Stimulated activated CD8-positive, alpha-beta memory T cell treated with anti-CD3 and anti-CD28 coated beads, Interleukin-7, amount 100 ng/mL, for 48 hours (primary cell): ENCODE data around the gene AGXT.

ENCODE experiments used
- DNase-seq, 2 donors: peaks; one replicate each; pipeline ENCODE4 v3.0.0-alpha.2; 2020; ENCODE audit warnings: low read depth in 1 of 2; ENCODE audit errors: extremely low read depth in 1 of 2

The AGXT gene

GRCh38 chr2:240896871-240897692 lies 28.5 kb downstream of the AGXT start:
- no peak for DNase-seq

GRCh38 chr2:240898108-240898730 lies 29.6 kb downstream of the AGXT start:
- no peak for DNase-seq

DNA sequence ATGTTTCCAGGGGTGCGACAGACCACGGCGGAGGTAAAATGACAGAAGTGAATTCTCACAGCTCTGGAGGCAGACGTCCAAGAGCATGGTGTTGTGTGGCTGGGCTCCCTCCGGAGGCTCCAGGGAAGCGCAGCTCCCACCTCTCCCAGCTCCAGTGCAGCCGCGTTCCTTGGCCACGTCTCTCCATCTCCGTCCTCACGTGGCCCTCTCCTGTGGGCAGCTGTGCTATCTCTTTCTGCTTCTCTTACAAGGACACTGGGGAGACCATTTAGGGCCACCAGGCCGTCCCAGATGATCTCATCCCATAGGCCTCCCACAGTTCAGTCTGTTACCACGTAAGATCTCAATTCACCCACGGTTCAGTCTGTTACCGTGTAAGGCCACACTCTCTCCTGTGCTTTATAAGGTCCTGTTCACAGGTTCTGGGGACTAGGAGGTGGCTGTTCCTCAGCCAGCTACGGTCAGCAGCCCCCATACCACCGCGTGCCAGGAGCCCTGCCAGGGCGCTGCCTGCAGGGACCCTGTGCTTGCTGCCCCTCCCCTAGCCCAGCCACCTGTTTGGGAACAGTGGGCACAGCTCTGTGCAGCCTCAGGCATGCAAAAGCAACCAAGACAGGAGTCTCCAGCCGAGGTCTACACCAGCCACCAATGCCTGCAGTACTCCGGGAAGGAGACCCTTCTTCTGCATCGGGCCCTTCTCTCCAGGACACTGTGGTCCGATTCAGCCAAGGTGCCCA lies 30.3 kb downstream of the AGXT start:
- no peak for DNase-seq

DNA sequence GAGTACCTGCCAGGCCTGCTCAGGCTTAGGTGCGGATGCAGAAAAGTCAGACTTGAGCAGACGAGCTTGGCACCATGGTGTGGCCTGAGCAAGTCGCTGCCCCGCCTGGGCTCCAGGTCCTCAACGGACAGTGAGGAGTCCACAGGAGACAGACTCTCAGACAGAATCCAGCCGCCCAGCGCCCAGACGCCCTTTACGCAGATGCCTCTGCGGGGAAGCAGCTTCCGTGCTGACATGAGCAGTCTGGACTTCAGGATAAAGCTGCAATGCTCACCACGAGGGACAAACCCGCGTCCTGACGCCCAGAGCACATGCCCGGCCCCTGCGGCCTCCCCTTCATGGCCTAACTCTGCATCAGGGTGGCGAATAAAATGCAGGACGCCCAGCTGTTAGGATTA lies 30.8 kb downstream of the AGXT start:
- DNase-seq: no peak

DNA sequence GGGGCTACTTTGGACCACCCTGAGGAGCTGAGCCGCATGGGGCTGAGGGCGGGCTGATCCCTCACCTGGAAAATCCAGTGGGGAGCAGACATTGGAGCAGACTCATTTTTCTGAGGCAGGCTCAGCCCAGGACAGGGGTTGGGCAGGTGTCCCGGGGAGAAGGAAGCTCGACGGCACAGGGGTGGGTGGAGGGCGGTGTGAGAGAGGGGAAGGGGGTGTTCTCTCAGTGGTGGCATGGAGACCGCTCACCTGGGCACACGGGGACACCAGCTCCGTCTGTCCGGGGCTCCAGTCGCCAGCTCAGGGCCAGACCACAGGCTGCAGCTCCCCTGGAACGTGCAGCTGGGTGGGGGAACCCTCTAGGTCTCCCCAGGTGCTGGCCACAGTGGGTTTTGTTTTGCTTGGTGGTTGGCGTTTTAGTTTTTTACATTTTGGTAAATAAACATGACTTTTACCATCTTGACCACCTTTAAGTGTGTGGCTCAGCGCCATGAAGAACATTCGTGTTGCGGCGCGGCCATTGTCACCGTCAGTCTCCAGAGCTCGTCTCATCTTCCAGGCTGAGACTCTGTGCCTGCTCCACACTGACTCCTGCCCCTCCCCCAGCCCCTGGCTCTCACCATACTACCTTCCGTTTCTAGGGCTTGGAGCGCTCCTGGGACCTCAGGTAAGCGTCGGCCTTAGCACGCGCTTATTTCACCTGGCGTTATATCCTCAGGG lies 31.7 kb downstream of the AGXT start:
- DNase-seq: no peak

- DNase-seq: no peak
These were observed 33.5 kb downstream of the AGXT start for GRCh38 chr2:240901986-240902614.

GRCh38 chr2:240902615-240903041 lies 34.0 kb downstream of the AGXT start:
- no peak for DNase-seq

DNA sequence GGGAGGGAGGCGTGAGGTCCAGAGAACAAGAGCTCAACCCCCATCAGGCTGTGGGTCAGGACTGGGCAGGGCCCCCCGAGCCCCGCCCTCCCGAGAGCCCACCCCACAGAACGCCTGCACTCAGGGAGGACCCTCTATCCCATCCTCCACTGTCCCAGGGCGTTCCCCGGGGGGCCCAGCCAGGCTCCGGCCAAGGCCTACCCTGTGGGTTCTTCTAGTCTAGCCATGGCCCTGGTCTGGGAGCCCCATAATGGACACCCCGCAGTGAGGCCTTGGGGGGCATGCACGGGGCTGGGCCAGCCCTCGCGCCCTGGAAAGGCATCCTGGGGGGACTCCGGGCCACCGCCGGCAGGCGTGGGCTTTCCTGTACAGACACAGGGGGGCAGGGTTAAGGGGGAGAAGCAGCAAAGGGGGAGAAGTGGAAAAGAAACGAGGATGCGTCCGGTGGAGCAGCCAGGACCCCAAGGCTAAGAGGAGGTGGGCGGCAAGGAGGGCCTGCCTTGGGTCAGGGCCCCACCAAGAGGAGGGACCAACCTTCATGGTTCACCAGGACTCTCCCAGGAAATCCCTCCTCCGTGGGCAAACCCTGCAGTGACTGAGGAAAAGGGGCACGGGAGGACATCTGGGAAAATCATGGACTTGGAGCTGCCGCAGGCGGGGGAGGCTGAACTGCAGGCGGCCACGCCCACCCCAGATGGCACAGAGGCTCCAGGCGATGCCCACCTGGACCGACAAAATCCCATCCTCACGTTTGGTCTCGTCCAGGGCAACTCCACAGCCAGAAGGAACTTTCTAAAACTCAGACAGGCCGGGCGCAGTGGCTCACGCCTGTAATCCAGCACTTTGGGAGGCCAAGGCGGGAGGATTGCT lies 34.8 kb downstream of the AGXT start:
- DNase-seq: no peak

GRCh38 chr2:240904216-240905175 lies 35.9 kb downstream of the AGXT start:
- DNase-seq: no peak

- DNase-seq: no peak
These were observed 36.7 kb downstream of the AGXT start for GRCh38 chr2:240905176-240905781.

DNA sequence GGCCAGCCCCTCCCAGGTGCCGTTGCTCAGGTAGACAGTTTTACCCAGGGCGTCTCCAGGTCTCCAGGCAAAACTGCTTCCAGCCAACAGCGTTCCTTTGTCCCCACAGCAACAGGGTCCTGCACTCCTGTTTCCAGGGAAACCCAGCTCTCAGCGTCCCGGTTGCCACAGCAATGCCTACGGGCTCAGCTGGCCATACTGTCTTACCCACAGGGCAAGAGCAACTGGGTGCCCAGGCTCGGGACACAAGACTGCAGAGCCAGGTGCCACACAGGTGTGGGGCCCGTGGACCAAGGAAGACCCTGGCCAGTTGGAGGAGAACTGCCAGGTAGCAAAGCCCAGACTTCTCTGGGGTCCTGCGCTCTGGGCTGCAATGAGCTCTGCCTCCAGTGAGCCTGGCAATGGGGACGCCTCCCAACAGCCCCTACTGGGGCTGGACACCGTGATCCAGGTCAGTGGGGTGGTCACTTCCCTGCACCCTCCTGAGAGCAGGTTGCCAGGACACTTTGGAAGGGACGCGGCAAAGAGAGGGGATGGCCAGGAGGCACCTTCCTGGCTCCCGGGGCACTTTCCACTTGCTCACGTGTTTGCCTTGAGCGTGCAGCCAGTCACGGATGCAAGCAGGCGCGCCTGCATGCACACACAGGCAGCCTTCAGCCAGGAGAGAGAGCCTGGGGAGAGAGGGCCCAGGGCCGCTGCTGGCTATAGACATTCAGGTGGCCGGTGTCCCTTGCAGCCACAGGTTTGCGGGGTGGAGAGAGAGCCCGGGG lies 37.7 kb downstream of the AGXT start, which contains the start of gene CROCC2:
CROCC2 (plus strand) TSS at position 196 of the 770 bp plus-strand sequence; CDS start at position 374, 178 bp downstream.
- DNase-seq: no peak

DNA sequence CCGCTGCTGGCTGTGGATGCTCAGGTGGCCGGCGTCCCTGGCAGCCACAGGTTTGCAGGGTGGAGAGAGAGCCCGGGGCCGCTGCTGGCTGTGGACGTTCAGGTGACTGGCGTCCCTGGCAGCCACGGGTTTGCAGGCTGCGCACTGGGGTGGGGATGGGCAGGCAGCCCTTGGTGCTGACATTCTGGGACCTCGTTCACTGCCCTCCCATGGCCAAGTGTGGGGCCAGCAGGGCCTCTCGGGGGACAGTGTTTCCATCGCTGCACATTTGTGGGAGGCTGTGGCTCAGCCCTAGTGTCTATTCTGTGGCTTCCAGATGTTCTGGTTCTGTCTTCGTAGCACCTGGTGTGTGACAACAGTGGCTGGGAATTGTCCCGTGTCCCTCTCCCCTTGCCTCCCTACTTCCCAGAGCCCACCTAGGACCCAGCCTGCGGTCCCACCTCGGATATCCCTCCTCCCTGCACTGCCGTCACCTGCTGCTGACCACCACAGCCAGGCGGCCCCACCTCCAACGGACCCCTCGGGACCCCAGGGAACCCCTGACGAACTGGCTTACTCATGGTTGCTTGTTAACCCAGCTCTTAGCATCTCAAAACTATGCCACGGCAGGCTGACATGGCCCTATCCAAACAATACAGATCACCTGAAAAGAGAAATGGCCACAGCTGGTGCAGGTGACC lies 38.4 kb downstream of the AGXT start:
- DNase-seq: no peak

- DNase-seq: no peak
These were observed 40.8 kb downstream of the AGXT start for GRCh38 chr2:240909216-240909974.

- no peak for DNase-seq
These were observed 43.1 kb downstream of the AGXT start for GRCh38 chr2:240911641-240912265.
